GM21526 (cell line): ENCODE measurements around the gene CCNB1.
"Not testable (repeated sequence)": the region's sequence is repeated elsewhere in the genome, so short reads cannot be mapped to it uniquely, and the experiment has no call there.

Experiments used
- ATAC-seq: cut with Tn5 transposase; IDR thresholded peaks from one replicate; pipeline ENCODE4 v1.9.1; 2021; ENCODE audit warnings: moderate library complexity; ENCODE audit not compliant: unreplicated experiment, low FRiP score

The CCNB1 gene

GRCh38 chr5:69181659-69182293 lies 14.8 kb downstream of the CCNB1 start:
- not testable (repeated sequence) for ATAC-seq

DNA sequence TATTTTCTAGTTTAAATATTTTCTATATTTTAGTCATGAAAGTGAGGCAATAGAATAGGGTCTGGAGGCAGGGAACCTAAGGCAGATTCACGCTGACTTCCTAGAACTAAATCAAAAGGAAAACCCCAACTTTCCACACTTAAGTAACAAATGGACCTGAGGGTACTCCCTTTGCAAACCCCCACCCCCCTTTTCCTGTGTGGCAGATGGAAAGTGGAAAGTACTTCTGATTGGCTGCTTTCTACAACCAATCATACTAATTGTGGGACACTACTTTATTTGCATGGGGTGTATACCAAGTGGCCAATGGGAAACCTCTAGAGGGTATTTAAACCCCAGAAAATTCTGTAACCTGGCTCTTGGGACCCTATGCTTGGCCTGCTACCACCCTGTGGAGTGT lies 17.7 kb downstream of the CCNB1 start:
- no peak for ATAC-seq

- ATAC-seq = no peak
Observed at GRCh38 chr5:69187342-69187741, 20.4 kb downstream of the CCNB1 start.

- ATAC-seq = no peak
Observed at GRCh38 chr5:69188811-69189161, 21.8 kb downstream of the CCNB1 start.

DNA sequence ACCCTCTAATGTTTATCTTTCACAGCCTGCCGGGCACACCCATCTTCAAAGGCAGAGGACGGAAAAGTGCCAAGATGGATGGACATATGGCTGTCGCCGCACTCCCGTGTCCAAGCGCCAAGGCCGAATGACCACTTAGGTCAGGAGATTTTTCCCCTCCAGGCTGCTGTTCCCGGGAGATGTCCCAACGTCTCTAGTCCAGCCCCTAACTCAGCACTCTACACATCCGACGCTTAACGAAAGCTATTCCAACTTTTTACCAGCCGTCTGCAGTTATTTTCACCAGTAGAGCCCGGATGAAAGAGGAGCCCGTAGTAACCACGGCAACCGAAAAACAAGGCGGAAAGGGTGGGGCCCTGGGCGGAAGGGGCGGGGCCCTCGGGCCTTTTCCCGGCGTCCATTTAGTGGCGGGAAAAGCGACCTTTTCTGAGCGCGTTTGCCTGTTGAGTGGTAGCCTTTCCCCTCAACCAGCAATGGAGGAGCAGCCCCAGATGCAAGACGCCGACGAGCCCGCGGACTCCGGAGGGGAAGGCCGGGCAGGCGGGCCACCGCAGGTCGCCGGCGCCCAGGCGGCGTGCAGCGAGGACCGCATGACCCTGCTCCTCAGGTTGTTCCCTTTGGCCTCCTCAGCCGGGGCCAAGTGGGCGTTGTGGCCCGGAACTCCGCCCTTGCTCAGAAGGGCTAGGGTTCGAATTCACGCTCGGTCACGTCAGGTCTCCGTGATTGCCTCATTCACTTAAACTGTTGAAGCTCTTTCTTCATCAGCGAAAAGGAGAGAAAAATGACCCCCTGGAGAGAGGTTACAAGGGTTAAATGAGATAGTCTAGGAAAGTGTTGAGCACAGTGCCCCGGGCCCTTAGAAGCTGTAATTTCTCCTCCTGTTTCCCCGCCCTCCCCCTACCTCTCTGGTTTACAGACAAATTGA lies 22.5 kb downstream of the CCNB1 start, which contains the start of gene CENPH:
Gene CENPH, plus strand, starts transcription at position 422 of the 925 bp plus-strand sequence. Its CDS starts 52 bp downstream, at position 474.
- peak; percentile 80 for ATAC-seq

DNA sequence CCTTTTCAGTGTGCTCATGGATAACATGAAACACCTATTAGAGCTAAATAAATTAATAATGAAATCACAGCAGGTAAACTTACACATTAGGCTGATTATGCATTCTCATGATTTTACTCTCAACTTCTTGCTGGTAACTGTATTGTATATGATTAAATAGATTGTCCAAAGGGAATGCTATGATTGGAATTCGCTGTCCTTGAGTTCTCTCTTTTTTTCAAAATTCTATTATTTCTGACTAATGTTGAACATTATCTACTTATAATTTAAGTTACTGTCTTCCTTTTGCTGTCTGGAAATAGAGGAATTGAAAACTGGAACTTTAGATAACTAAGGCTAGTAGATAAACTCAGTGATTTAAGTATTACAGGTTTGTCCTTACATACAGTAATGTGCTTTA lies 35.5 kb downstream of the CCNB1 start:
- no peak for ATAC-seq

DNA sequence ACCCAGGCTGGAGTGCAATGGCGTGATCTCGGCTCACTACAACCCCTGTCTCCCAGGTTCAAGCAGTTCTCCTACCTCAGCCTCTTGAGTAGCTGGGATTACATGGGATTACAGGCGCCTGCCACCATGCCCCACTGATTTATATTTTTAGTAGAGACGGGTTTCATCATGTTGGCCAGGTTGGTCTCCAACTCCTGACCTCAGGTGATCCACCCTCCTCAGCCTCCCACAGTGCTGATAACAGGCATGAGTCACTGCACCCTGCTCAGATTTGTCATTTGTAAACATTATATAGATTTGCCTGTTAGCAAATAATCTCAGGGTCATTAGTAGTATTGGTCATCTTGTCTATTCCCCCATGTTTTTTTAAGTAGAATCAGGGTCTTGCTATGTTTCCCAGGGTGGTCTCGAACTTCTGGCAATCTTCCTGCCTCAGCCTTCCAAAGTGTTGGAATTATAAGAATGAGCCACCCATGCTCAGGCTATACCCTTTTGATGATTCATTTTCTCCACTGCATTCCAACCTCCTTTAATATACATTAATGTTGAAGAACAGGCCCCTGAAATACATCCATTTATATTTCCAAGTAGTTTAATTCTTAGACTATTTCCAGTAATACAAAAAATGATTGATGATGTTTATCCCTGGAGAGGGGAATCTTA lies 39.7 kb downstream of the CCNB1 start:
- ATAC-seq = no peak

- no peak for ATAC-seq
Observed at GRCh38 chr5:69209602-69210001, 42.7 kb downstream of the CCNB1 start.

DNA sequence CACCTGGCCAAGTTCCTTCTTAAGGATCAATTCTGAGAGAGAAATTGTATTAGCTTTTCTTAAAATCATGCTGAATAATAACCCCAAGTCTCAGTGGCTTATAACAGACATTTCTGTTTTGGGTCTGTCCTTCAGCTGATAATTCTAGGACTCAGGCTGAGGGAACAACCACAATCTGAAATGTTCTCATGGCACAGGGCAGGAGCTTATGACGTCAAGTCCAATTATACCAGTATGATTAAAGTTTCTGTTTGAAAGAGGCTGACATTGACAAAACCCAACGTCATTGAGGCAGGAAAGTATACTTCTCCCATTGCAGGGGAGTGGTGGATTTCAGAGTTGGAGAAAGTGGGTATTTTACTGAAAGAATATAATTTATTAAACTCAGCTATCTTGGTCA lies 44.2 kb downstream of the CCNB1 start:
- no peak for ATAC-seq

DNA sequence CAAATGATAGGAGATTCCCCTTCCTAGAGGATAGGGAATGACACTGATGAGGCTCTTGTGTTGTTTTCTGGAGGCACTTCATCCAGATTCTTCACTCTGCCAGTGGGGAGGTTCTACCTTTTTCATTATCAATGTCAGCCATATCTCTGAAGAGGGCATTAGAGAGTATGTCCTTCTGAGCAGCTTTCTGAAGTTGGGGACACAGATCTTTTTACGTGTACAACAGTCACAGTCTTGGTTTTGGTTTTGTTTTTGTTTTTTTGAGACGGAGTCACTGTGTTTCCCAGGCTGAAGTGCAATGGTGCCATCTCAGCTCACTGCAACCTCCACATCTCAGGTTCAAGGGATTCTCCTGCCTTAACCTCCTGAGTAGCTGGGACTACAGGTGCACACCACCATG lies 45.1 kb downstream of the CCNB1 start:
- peak; percentile 64 for ATAC-seq

- ATAC-seq = no peak
Observed at GRCh38 chr5:69213513-69214215, 46.7 kb downstream of the CCNB1 start.

- ATAC-seq = no peak
Observed at GRCh38 chr5:69217151-69217511, 50.2 kb downstream of the CCNB1 start.

GRCh38 chr5:69217548-69218526 lies 50.9 kb downstream of the CCNB1 start:
- peak; percentile 79 for ATAC-seq

DNA sequence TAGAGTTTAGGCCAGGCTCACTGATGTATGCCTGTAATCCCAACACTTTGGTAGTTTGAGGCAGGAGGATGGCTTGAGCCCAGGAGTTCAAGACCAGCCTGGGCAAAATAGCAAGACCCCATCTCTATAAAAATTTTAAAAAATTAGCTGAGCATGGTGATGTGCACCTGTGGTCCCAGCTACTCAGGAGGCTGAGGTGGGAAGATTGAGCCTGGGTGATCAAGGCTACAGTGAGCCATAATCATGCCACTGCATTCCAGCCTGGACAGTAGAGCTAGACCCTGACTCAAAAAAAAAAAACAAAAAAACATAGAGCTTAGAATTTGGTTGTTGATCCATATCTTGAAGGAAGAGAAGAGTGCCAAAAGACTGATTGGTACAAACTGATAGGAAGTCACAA lies 53.0 kb downstream of the CCNB1 start:
- no peak for ATAC-seq

- ATAC-seq = not testable (repeated sequence)
Observed at GRCh38 chr5:69220371-69220770, 53.4 kb downstream of the CCNB1 start.

DNA sequence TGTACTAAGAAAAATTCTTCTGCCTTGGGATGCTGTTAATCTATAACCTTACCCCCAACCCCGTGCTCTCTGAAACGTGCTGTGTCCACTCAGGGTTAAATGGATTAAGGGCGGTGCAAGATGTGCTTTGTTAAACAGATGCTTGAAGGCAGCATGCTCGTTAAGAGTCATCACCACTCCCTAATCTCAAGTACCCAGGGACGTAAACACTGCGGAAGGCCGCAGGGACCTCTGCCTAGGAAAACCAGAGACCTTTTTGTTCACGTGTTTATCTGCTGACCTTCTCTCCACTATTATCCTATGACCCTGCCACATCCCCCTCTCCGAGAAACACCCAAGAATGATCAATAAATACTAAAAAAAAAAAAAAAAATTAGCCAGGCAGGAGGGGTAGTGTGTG lies 53.9 kb downstream of the CCNB1 start:
- not testable (repeated sequence) for ATAC-seq

DNA sequence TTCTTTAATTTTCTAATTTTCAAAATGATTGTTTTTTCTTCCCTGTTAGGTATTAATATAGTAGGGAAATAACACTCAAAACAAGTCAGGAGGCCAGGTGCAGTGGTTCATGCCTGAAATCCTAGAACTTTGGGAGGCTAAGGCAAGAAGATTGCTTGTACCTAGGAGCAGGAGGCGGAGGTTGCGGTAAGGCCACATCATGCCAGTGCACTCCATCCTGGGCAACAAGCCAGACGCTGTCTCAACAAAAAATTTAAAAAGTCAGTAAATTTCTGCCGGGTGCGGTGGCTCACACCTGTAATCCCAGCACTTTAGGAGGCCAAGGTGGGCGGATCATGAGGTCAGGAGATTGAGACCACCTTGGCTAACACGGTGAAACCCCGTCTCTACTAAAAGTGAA lies 57.6 kb downstream of the CCNB1 start:
- ATAC-seq = no peak

GRCh38 chr5:69225860-69226259 lies 58.9 kb downstream of the CCNB1 start:
- ATAC-seq = no peak
